IPS-NIHi11 (cell line): ENCODE results near the gene ABCB11.

ENCODE experiments used
- DNase-seq: peaks from one replicate; pipeline ENCODE4 v3.0.0; 2012; ENCODE audit warnings: mixed read lengths, low spot score

ABCB11 gene

DNA sequence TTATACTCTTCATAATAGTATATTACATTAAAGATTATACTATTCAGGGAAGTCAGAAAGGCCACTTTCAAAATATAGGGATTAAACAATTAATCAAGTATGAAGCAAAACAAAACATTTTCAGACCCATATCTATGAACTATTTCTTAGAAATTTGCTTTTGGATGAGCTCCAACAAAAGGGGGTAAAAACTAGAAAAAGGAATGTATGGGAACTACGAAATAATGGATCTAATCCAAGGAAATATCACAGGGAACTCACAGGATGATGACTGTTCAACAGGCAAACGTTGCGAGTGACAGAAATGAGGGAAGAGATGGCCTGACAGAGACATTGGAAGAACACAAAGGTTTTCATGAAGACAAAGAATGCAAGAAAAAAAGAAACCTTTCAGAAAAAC, 102.1 kb downstream of the ABCB11 start:
- no peak for DNase-seq

GRCh38 chr2:168928113-168928831, 102.9 kb downstream of the ABCB11 start:
- DNase-seq: no peak

- DNase-seq: no peak
These were observed 104.3 kb downstream of the ABCB11 start for GRCh38 chr2:168926621-168927386.

DNA sequence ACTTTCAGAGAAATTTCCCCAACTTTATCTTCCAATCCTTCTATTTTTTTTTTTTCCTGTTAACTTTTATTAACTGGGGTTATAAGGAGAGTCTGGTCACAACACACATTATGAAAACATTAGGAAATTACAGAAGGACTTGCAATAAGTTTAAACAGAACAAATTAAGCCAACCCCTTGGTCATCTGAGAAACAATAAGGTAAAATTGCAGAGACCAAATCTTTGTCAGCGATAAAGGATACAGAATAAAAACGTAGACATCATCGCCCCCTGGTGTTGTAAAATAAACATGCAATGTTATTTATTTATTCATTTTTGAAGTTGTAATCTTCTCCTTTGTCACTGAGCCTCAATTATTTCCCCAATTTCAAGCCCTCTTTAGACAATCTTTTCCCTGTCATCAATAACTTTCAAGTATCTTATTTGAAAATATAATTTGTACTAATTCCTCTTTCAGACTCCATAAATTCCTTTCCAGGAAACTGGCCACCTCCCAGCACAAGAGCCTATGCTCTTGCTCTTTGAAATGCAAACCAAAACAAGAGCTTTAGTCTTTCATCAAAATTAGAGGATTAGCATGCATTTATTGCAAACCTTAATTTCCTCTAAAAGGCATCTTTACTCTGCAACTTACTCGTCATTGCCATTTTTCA, 110.5 kb downstream of the ABCB11 start:
- DNase-seq: peak; percentile 33

- no peak for DNase-seq
These were observed 114.8 kb downstream of the ABCB11 start for GRCh38 chr2:168916331-168916675.

DNA sequence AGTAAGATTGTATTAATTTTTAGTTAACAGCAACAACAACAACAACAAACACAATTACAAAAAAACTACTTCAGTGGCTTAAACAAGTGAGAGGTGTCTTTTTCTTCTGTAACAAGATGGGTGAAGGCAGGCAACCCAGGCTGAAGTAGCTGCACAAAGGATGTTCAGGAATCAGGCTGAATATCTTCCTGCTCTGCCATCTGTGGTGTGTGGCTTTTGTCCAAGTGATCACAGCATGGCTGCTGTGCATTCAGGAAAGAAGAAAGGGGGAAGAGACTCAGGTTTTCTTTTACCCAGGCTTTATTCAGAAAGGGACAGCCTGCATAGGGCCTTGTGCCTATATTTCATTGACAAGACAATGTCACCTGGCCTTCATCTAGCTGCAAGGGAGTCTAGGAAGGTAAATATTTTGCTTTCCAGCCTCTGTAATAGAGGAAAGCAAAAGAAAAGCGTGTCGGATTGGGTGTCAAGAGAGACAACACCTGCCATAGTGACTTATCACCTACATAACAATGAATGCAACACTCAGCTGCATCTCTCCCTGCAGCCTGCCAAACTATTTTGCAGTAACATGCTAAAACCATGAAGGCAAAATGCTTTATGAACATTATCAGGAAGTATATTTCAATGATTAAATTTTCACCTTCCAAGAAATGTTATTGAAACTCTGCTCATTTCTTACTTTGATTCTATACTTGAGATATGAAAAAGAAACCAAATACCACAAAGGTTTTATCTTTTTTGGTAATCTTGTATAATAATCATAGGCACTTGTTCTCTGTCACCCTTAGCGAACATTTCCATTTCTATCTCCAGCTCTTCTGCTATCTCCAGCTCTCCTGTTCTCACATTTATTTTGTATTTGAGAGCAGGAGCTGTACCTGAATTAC, 115.4 kb downstream of the ABCB11 start:
- DNase-seq: no peak

- DNase-seq: no peak
These were observed 117.6 kb downstream of the ABCB11 start for GRCh38 chr2:168913495-168913894.

DNA sequence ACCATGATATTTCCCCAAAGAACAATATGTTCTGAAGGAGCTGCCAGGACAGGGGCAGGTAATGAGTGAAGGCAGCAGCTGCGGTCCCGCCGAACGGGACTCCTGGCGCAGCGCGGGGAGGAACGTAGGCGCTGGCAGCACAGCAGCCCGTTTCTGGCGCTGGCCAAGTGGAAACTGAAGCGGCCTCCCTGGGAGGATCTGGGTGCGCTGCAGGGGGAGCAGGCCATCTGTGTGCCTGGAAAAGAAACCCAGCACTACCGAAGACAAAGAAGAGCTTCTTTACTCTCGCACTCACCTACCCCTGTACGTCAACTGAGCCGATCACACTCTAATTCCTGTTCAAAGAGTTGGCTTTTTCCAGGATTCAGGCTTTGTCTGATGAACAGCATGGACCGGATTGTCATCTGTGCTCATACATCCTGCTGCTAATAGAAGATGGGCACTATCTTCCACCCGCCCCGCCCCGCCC, 118.2 kb downstream of the ABCB11 start:
- DNase-seq: peak; percentile 30

DNA sequence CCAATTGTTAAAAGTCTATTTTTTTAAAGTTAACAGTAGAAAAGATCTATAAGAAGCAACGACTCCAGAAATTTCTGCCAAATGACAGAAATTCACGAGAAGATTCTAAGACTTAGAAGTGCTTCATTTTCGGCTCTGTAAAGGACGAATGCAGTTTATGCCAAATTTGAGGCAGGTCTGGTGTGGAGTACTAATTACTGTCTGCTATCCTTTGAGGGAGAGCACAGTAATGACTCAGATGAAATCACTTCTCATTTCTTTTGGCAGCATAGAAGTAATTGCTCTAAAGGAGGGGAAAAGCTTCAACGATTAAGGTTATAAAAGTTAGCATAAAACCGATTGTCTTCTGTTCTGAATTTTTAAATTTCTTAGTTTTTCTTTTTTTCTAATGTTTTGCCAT, 118.7 kb downstream of the ABCB11 start:
- no peak for DNase-seq

GRCh38 chr2:168910330-168910729, 120.8 kb downstream of the ABCB11 start:
- no peak for DNase-seq

DNA sequence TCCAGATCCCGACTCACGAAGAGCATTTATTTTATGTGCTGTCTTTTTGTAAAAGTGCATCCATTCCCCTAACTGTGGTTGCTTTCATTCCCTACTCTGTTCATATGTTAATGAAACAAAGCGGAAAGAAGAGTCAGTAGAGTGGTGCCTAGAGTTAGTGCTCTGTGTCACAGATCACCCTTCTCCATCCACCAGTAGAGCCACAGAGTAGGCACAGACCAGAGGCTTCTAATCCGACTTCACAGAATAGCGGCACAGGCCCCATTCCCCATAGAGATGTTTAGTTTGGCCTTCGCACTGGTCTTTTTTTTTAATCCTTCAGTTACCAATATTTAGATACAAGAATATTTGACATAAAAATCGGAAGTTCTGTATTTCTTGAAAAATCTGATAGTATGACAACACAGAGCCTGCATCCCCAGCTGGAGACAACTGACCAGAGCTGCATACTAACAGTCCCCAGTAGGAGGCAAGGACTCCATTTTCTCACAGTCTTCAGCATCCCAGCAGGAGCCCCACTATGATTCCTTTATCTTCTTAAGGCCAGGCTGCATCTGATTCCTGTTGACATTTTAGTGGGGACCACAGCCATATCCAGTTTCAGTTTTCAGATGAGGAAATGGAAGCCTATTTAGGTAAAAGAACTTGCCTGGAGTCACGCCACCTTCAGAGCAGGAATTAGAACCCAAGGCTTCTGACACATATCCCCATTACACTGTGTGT, 123.0 kb downstream of the ABCB11 start:
- no peak for DNase-seq

GRCh38 chr2:168904358-168904757, 126.8 kb downstream of the ABCB11 start:
- no peak for DNase-seq

- DNase-seq: no peak
These were observed 127.2 kb downstream of the ABCB11 start for GRCh38 chr2:168903888-168904287.

GRCh38 chr2:168901003-168901402, 130.1 kb downstream of the ABCB11 start, which contains the start of gene G6PC2:
Gene G6PC2 (plus strand): TSS chr2:168901291. CDS start chr2:168901332, 41 bp downstream.
- no peak for DNase-seq

DNA sequence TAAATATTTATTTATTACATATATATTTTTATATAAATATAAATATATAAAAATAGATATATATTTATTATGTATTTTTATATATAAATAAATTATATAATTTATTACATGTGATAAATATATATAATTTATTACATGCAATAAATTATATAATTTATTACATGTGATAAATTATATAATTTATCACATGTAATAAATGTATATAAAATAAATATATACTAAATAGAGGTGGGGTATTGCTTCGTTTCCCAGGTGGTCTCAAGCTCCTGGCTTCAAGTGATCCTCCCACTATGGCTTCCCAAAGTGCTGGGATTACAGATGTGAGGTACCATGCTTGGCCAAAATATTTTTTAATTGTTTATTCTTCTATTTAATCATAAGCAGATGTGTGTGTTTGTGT, 133.7 kb downstream of the ABCB11 start:
- DNase-seq: no peak

GRCh38 chr2:168896783-168897182, 134.3 kb downstream of the ABCB11 start:
- DNase-seq: no peak

- DNase-seq: no peak
These were observed 135.4 kb downstream of the ABCB11 start for GRCh38 chr2:168895771-168896170.

DNA sequence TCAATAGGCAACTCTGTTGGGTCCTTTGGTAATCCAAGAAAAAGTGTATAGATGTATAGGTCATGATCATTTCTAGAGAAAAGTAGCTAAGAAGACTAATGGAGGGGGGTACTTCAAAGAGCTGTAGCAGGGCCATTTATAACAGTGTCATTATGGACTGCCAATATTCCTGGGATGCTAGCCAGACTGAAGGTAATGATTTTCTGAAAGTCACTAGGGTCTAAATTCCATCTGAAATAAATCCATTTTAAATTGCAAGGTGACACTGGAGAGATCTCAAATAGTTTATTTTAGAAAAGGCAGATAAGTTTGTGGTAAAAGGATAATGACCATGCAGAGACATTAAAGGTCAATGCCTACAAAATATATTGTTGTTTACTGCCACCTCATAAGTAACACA, 136.4 kb downstream of the ABCB11 start:
- no peak for DNase-seq

GRCh38 chr2:168894101-168894500, 137.0 kb downstream of the ABCB11 start:
- no peak for DNase-seq

DNA sequence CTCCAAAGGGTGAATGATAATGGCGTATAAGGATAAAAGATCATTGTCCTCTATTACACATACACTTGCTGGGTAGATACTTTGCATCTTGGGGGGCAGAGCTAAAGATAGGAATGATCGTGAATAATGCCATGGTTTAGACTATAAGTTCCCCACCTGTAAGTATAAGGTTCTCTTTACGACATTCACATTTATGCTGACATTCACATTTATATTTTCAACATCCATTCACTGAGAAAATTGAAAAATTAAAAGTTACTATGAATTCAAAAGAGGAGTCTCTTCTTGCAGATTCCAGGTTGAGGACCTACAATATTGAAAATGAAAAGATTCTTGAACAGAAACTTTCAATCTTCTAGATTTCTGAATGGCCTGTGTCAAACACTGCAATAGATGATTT, 138.8 kb downstream of the ABCB11 start:
- DNase-seq: no peak
